A549 (cell line): ENCODE measurements around the gene DCPS. TPM values are rescaled to one million over a fixed set of nuclear protein-coding genes. Genes with fewer than 3 reads are reported as not detected.

Source experiments
- ATAC-seq, 2 experiments: fragments of 200-7000 bp in 1 of 2; fragments of >200 bp in 1 of 2; cut with Nextera tagmentation in 1 of 2; cut with Tn5 transposase in 1 of 2; 3 replicates each; pipeline versions ENCODE4 v1.8.0 to v1.9.1; 2018 to 2020; ENCODE audit warnings: mild to moderate bottlenecking in 1 of 2, moderate library complexity in 1 of 2
- CTCF ChIA-PET: fragments of 300-600 bp; sonication (Branson Sonifier 250); formaldehyde crosslinking; extraction: SDS; loops from one replicate; lab custom pipeline; 2021; ENCODE audit warnings: antibody characterized with exemption, inconsistent platforms; lab: Yijun Ruan, JAX
- POLR2A ChIA-PET: fragments of 350-600 bp; formaldehyde crosslinking; extraction: SDS; loops from one replicate; lab custom pipeline; 2021; ENCODE audit warnings: antibody characterized with exemption, inconsistent platforms; lab: Yijun Ruan, JAX
- DNase-seq, 2 experiments: peaks; one replicate each; pipeline versions ENCODE4 v3.0.0 to v3.0.0-alpha.2; 2011 to 2016; ENCODE audit warnings: low read depth in 1 of 2, low spot score in 1 of 2
- FAIRE-seq: peaks from 2 replicates; lab custom pipeline; 2011; peaks lifted over from hg19 to GRCh38; lab: Jason Lieb, UNC
- H3K27ac ChIP-seq, 2 experiments: fragments of >200 bp; sonication (Bioruptor Twin); formaldehyde crosslinking; 3 replicates each; pipeline ENCODE4 v1.5.1; 2016 to 2017
- H3K4me1 ChIP-seq: fragments of >200 bp; sonication (Bioruptor Twin); formaldehyde crosslinking; 3 replicates; pipeline ENCODE4 v1.6.1; 2016
- H3K4me2 ChIP-seq: fragments of >200 bp; sonication (Bioruptor Twin); formaldehyde crosslinking; 3 replicates; pipeline ENCODE4 v1.6.1; 2016
- H3K4me3 ChIP-seq: fragments of >200 bp; sonication (Bioruptor Twin); formaldehyde crosslinking; 3 replicates; pipeline ENCODE4 v1.5.1; 2016
- H3K9me3 ChIP-seq: fragments of >200 bp; sonication (Bioruptor Twin); formaldehyde crosslinking; 3 replicates; pipeline ENCODE4 v1.6.1; 2016
- BCL3 ChIP-seq: fragments of >200 bp; sonication (Bioruptor Twin); formaldehyde crosslinking; IDR thresholded peaks from 3 replicates; pipeline ENCODE4 v1.6.1; 2016
- CBX2 ChIP-seq: fragments of 200-600 bp; sonication (generic); IDR thresholded peaks from 2 replicates; pipeline ENCODE4 v1.6.1; 2016; ENCODE audit warnings: low read depth, mild to moderate bottlenecking, borderline replicate concordance
- ESRRA ChIP-seq: fragments of 150-350 bp; IDR thresholded peaks from 2 replicates; pipeline ENCODE4 v1.6.1; 2014; ENCODE audit warnings: mild to moderate bottlenecking, low read length, borderline replicate concordance
- FOSL2 ChIP-seq, 2 experiments: fragments of 450-650 bp in 1 of 2; fragments of >200 bp in 1 of 2; sonication (Bioruptor Twin) in 1 of 2; formaldehyde crosslinking; IDR thresholded peaks; 2 replicates each; pipeline versions ENCODE4 v1.5.0 to v1.6.1; 2016 to 2020; ENCODE audit warnings: mild to moderate bottlenecking in 1 of 2, moderate library complexity in 1 of 2
- GATA3 ChIP-seq: IDR thresholded peaks from 2 replicates; pipeline ENCODE4 v1.6.1; 2012; ENCODE audit warnings: borderline replicate concordance
- HES2 ChIP-seq: fragments of >200 bp; sonication (Bioruptor Twin); formaldehyde crosslinking; IDR thresholded peaks from 2 replicates; pipeline ENCODE4 v1.6.1; 2016
- HMGXB4 ChIP-seq: fragments of 250-450 bp; sonication (Bioruptor Pico); IDR thresholded peaks from 2 replicates; pipeline ENCODE4 v1.5.0; 2021; ENCODE audit warnings: mild to moderate bottlenecking, moderate library complexity, borderline replicate concordance
- HOXA7 ChIP-seq: fragments of 250-450 bp; sonication (Bioruptor Pico); IDR thresholded peaks from 2 replicates; pipeline ENCODE4 v1.5.0; 2020; ENCODE audit warnings: mild to moderate bottlenecking, moderate library complexity
- HOXB13 ChIP-seq: fragments of 250-450 bp; sonication (Bioruptor Pico); IDR thresholded peaks from 2 replicates; pipeline ENCODE4 v1.5.0; 2020; ENCODE audit warnings: low read depth, mild to moderate bottlenecking, moderate library complexity
- HOXB5 ChIP-seq: fragments of 250-450 bp; sonication (Bioruptor Pico); IDR thresholded peaks from 2 replicates; pipeline ENCODE4 v1.5.0; 2020; ENCODE audit warnings: mild to moderate bottlenecking, moderate library complexity
- MAFK ChIP-seq: fragments of 450-650 bp; IDR thresholded peaks from 2 replicates; pipeline ENCODE4 v1.6.1; 2014; ENCODE audit not compliant: partially characterized antibody
- MAZ ChIP-seq: fragments of 150-350 bp; IDR thresholded peaks from 2 replicates; pipeline ENCODE4 v1.6.1; 2014; ENCODE audit warnings: antibody characterized with exemption, low read depth, low read length, borderline replicate concordance
- MYC ChIP-seq: IDR thresholded peaks from 2 replicates; pipeline ENCODE4 v1.6.1; 2012; ENCODE audit warnings: mild to moderate bottlenecking, inconsistent platforms, low read length, improper control_type of control experiment, borderline replicate concordance
- PHF8 ChIP-seq: fragments of 200-600 bp; sonication (generic); IDR thresholded peaks from 2 replicates; pipeline ENCODE4 v1.6.1; 2016; ENCODE audit warnings: low read depth, mild to moderate bottlenecking, antibody characterized with exemption, moderate library complexity, borderline replicate concordance
- POLR2AphosphoS2 ChIP-seq: conservative IDR thresholded peaks from 2 replicates; pipeline ENCODE4 v1.6.1; 2012; ENCODE audit warnings: low read length, improper control_type of control experiment, inconsistent platforms
- REST ChIP-seq: fragments of 200-600 bp; sonication (generic); IDR thresholded peaks from 2 replicates; pipeline ENCODE4 v1.6.1; 2016; ENCODE audit warnings: antibody characterized with exemption, mild to moderate bottlenecking, moderate library complexity
- ZNF302 ChIP-seq: fragments of 250-450 bp; sonication (Bioruptor Pico); IDR thresholded peaks from 2 replicates; pipeline ENCODE4 v1.9.0; 2021; ENCODE audit warnings: inconsistent platforms, mild to moderate bottlenecking, moderate library complexity
- ZSCAN20 ChIP-seq: fragments of 250-450 bp; sonication (Bioruptor Pico); IDR thresholded peaks from 2 replicates; pipeline ENCODE4 v1.8.0; 2022; ENCODE audit warnings: mild to moderate bottlenecking, moderate library complexity
- WGBS: methylation state at CpG from one replicate; pipeline ENCODE4 v1.1.6; 2017; ENCODE audit errors: missing lambda C conversion rate; 5-methylcytosine and 5-hydroxymethylcytosine counted together
- polyA plus RNA-seq, 4 experiments: library from polyadenylated mRNA; depleted of rRNA in 3 of 4; stranded (reverse); fragments of >200 nt; fragmentation: RNase III in 1 of 4; extraction: RNeasy Plus Mini Kit Qiagen cat#74134 plus additional on column Dnase treatment in 1 of 4; gene quantifications; 2 replicates in 3 of 4; 3 replicates in 1 of 4; pipeline ENCODE4 v1.2.3, GENCODE V29; 2011 to 2017

DCPS gene
- polyA plus RNA-seq, 2 of the 4 experiments (the other 2 are of a cell fraction), result 17.8 to 23.0 TPM

GRCh38 chr11:126288237-126288636 lies 15.6 kb upstream of the DCPS start (continued):
- no peak for TF ChIP-seq REST
- no peak for TF ChIP-seq BCL3
- TF ChIP-seq FOSL2 (IDR thresholded peaks at IDR 0.05), result no peak
- TF ChIP-seq FOSL2 (CRISPR knock-in tag; IDR thresholded peaks at IDR 0.05), result no peak
- TF ChIP-seq ESRRA, result no peak

- TF ChIP-seq PHF8 (no peak), CBX2 (no peak), MAZ (no peak), GATA3 (no peak), HOXA7 (no peak), MAFK (no peak), ZNF302 (CRISPR knock-in tag) (no peak), POLR2AphosphoS2 (no peak), BCL3 (no peak), MYC (no peak), ZSCAN20 (CRISPR knock-in tag) (no peak)
- H3K27ac ChIP-seq, result no peak overlapping the region
- no peaks in the 10 kb centered on the region for H3K4me1 ChIP-seq
- H3K4me3 ChIP-seq, result no peak overlapping the region
- ChIA-PET POLR2A (no interaction called here), CTCF (no interaction called here)
- no peaks in the 10 kb centered on the region for H3K9me3 ChIP-seq
- WGBS, result 84% methylated on average over 9 of the region's 12 CpGs
- FAIRE-seq, result no peak
- ATAC-seq, result no peak
- no peak overlapping the region for H3K4me2 ChIP-seq
- no peak for DNase-seq
These were observed 13.0 kb upstream of the DCPS start for GRCh38 chr11:126290887-126291286.

- WGBS, result 90% methylated on average over 5 of the region's 5 CpGs
- peak in 1 of 2 experiments; percentile 35; a peak in 2 of 6 replicates for ATAC-seq
- CTCF ChIA-PET, result interaction anchor here (0.8 to 1.1 kb wide), 3 partner anchors 16 to 25 kb away, joined by 3 to 4 read pairs (median 3); partner anchors contain the start of gene SRPRA
These were observed 10.1 kb upstream of the DCPS start for GRCh38 chr11:126293726-126294125.

More at GRCh38 chr11:126293726-126294125, 10.1 kb upstream of the DCPS start:
- H3K27ac ChIP-seq, result no peak overlapping the region
- FAIRE-seq, result no peak
- DNase-seq, result no peak
- no peak overlapping the region for H3K4me3 ChIP-seq
- no peak for TF ChIP-seq HOXB13 (CRISPR knock-in tag)
- TF ChIP-seq HMGXB4, result no peak
- no peak for TF ChIP-seq HOXB5
- no peak for TF ChIP-seq HES2
- no peaks in the 10 kb centered on the region for H3K4me1 ChIP-seq
- no peaks in the 10 kb centered on the region for H3K9me3 ChIP-seq
- POLR2A ChIA-PET, result no interaction called here
- H3K4me2 ChIP-seq, result no peak overlapping the region
